Left forelimb (tissue), 1 donor: ENCODE results near the gene RPS21.

ENCODE experiments used
- DNase-seq: peaks from one replicate; pipeline ENCODE4 v3.0.0-alpha.2; 2018; ENCODE audit warnings: low spot score

RPS21 gene

GRCh38 chr20:62378215-62378614 is 8.7 kb upstream of the RPS21 start:
- no peak for DNase-seq

DNA sequence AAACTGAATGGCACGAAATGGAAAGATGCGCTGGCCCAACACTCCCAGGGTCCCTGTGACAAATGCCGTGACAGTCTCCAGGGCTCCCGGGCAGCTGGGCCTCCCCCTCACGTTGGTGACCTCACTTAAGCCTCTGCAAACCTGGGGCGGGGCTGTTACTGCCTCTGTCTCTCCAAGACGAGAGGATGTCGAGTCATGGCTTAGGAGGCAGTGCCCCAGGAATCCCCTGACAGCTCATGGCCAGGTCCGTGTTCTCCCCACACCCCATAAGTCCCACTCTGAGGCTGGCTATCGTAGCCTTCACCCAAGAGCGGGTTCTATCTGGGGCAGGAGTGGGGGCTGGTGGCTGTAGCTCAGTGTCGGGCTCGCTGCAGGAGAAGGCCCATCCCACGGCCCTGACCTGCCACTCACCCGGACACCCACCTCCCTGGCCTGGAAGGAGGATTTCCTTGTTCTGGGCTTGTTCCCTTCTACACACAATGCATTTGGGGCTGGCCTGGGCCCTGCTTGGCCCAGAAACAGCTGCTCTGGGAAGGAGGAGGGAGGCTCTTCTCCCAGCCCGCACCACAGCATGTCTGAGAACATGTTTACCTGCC is 5.6 kb upstream of the RPS21 start:
- DNase-seq, result no peak

DNA sequence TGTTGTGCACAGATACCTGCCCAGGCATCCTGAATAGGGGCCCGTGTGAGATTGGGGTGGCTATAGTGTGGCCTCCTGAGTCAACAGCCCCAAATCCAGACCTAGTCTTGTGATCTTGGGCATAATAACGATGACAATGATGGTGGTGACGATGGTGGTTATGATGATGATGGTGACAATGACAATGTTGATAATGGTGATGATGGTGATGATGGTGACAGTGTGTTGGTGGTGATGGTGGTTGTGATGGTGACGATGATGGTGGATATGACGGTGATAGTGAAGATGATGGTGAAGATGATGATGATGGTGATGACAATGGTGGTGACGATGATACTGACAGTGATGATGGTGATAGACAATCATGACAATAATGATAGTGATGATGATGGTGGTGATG is 5.1 kb upstream of the RPS21 start:
- DNase-seq, result no peak

- DNase-seq, result no peak
Measured at GRCh38 chr20:62382306-62383198, 4.4 kb upstream of the RPS21 start.

DNA sequence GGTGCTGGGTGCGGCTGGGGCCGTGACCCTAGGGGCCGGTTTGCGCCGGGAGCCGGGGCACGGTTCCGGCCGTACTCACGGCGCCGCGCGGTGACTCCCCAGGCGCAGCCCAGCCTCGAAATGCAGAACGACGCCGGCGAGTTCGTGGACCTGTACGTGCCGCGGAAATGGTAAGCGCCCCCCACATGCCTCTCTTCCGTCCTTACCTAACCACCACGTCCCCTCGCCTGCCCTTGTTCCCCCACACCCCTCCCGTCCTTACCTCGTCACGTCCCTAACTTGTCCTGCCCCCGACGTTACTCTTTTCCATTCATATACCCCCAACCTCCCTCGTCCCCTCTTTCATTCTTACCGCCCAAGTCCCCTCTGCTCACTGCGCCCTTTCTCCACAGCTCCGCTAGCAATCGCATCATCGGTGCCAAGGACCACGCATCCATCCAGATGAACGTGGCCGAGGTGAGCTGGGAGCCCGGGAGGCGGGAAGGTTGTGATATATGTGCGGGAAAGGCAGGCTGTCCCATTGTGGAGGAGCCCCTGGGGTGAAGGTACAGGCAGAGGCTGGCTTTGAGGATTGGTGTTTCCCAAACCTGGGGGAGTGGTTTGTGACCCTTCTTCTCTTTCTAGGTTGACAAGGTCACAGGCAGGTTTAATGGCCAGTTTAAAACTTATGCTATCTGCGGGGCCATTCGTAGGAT is 463 bp downstream of the RPS21 start:
- no peak for DNase-seq

DNA sequence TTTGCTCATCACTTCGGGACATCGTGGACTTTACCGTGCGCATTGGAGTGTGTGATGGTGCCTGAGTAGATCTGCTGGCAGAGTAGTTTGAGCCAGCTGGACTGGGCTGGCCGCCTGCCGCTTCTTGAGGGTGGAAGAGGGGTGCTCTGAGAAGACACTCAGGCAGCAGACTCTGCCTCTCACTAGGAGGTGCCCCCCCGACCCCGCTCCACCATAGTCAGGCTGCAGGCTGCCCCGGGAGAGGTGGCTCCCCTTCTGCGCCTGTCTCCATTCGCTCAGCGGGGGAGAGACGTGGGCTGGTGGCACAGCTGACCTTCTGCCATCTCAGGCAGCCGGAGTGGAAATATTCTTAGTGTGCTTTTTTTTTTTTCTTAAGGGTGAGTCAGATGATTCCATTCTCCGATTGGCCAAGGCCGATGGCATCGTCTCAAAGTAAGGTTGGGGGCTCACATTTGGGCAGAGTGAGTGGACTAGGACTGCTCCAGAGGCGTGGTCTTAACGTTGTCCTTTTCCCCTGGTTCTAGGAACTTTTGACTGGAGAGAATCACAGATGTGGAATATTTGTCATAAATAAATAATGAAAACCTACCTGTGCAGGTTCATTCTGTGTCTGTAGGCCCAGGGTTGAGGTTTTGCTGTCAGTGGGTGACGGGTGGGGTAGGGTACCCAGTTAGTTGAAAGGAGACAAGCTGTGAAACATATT is 1.2 kb downstream of the RPS21 start:
- no peak for DNase-seq

GRCh38 chr20:62388839-62389600 is 2.1 kb downstream of the RPS21 start:
- no peak for DNase-seq

- no peak for DNase-seq
Measured at GRCh38 chr20:62389601-62390087, 2.7 kb downstream of the RPS21 start.

GRCh38 chr20:62390317-62391164 is 3.6 kb downstream of the RPS21 start:
- no peak for DNase-seq

DNA sequence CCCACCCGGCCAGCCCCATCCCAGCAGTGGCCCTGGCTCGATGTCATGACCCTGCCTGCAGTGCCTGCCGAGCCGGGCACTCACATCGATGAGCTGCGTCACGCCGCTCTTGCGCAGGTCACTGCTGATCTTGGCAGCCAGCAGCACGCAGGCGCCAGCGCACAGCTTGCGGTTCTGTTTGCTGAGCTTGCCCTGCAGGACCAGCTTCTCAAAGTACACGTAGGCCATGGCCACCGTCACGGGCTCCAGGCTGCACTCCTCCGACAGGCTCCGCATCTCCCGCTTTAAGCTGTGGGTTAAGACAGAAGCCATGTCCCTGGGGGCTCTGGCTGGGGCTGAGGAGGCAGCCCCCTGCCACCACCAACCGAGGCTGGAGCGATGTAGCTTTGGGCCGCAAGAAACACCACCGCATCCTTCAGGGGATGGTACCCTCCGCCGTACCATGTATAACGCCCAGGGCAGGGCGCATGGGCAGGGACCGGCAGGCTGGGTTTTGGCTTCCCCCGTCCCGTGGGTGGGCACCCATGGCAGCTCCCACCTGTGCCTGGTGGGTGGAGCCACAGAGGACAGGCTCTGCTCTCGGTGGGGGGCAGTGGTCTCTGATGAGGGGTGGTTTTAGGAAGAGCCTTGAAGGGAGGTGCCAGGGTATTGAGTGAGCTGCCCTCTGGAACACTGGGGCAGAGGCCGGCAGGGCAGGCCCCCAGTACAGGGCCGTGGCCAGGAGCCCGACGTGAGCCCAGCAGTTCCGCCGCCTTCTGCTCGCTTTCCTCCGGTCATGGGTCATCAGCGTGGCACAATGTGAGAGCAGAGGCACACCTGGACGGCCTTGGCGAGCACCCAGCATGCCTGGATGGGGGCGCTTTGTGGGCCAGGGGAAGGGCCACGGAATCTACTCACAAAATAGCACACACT is 4.5 kb downstream of the RPS21 start:
- no peak for DNase-seq

GRCh38 chr20:62392077-62392418 is 5.1 kb downstream of the RPS21 start:
- DNase-seq, result no peak

DNA sequence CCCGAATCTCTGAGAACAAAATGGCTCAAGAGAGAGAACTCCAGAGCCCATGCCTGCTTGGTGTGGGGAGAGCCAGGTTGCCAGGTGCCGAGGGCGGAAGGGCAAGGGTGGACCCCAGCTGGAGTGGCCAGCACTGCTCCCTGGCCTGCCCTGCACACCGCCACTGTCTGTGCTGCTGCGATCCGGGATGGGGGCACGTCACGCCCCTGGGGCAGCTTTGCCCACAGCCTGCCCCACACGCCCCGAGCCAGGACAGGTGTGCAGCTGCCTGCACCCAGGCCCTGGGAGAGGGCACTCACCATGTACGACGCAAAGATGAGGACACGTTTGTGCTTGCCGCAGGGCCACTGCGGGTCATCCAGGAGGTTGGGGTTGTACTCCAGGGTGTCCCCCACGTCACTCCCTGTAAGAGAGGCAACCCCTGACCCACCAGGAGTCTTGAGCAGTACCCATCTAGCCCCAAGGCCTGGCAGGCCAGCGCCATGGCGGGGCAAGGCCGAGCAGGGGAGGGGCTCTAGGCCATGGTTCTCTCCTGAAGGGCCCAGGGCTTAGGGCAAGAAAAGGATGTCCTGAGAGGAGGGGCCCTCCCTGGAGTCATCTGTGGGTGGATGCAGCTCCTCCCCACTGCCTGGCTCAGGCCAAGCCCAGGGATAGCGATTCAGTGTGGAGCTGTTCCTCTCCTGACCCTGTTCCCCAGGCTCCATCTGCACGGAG is 5.9 kb downstream of the RPS21 start:
- no peak for DNase-seq

- DNase-seq, result no peak
Measured at GRCh38 chr20:62393335-62393665, 6.4 kb downstream of the RPS21 start.

GRCh38 chr20:62393830-62394229 is 6.9 kb downstream of the RPS21 start:
- DNase-seq, result no peak

- no peak for DNase-seq
Measured at GRCh38 chr20:62394248-62395245, 7.6 kb downstream of the RPS21 start.

GRCh38 chr20:62395311-62396242 is 8.7 kb downstream of the RPS21 start:
- DNase-seq, result no peak
